ENCODE measurements around the gene SKIC8.

The SKIC8 gene

DNA sequence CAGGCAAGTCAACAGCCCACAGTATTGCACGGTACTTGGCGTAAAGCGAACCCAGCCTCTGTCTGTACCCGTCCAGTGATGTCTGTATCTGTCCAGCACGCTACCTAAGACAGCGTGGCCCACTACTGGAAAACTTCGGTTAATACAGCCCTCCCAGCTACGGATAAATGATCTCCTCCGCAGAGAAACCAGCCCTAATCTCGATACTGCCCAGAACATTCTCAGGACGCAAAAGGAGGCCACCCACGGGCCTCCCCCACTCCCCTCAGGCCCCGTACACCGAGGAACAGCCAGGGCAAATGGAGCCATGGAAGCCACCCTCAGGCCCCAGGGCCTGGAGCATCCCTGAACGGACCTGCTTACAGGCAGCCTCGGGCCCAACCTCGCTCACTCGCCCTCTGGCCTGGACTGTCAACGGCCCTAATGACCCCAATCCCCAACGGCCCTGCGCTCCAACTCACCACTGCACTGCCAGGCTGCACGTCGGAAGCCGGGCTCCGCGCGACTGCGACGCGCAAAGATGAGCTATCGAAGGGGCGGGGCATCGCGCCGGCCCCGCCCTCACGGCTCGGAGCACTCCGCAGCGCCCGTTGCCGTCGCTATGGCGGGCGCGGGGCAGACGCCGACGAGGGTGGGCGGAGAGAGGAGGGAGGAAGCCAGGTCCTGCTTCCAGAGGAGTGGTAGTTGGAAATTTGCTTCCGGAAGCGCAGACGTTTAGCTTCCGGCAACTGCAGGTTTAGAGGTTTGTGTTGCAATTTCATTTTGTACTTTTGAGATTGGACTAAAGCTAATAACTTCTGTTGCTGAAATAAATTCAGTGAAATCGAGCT, at the start of gene SKIC8:
SKIC8 (minus strand) TSS at position 509 of the 830 bp plus-strand sequence. CDS start 3,923 bp downstream, outside the sequence.
- DNase-seq = peak; percentile 93

DNA sequence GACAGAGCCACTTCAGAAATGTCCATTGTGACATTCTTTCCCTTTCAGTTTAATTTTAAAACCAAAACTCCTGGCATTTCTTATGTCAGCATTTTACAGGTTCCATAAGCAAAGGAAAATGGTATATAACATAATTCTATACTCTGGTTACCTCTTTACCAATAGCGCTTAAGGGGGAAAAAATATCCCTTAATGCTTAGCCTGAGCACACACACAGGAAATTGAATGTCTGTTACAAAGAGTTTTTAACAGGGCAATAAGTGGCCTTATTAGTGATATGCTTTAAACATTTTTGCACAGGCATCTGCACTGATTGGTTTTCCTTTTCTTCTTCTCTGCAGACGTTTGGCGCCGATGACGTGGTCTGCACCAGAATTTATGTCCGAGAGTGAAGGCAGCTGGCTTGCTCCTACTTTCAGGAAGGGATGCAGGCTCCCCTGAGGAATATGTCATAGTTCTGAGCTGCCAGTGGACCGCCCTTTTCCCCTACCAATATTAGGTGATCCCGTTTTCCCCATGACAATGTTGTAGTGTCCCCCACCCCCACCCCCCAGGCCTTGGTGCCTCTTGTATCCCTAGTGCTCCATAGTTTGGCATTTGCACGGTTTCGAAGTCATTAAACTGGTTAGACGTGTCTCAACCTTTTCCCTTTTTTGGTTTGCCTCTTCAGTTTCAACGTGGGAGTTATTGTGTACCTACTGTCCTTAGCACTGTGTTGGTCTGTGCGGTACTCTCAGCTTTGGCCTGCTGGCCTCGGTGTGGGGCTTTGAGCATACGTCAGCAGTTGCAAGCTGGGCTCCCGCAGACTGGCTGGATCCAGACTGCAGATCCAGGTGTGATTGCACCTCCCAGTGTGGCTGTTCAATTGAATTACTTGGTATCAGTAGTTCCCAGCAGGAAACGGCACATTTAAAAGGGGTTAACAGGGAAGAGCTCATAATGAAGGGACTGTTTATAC, 48.5 kb upstream of the SKIC8 start:
- no peak for DNase-seq

DNA sequence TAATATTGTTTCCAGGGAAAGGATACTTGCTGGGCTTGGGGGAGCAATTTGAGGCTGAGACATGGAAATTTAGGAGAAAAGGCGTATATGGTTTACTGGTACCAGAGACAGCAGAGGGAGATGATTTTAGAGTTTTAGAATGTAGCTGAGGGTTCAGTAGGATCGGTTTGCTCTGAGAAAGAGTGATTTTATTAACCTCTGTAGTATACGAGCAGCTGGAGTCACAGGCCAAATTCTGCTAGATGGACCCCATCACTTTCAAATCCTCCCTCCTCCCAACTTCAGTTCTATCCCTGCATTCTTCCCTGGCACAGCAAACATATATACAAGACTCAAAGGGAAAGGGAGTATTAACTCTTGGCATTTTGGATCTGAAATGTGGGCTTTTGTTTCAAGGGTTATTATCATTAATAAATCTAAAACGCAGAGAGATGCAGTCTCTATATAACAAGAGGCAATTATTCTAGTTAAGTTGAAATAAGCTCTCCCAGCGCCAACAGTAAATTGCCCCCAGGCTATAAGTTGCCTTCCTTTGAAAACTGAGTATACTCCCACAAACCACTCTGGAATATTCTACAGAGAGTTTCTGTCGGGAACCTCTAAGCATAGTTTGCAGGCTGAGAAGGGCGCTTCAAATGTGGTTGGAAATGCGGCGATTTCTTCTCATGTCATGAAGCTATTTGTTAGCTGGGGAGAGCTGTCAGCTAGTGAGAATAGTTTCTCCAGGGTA, 46.2 kb upstream of the SKIC8 start:
- DNase-seq = no peak

DNA sequence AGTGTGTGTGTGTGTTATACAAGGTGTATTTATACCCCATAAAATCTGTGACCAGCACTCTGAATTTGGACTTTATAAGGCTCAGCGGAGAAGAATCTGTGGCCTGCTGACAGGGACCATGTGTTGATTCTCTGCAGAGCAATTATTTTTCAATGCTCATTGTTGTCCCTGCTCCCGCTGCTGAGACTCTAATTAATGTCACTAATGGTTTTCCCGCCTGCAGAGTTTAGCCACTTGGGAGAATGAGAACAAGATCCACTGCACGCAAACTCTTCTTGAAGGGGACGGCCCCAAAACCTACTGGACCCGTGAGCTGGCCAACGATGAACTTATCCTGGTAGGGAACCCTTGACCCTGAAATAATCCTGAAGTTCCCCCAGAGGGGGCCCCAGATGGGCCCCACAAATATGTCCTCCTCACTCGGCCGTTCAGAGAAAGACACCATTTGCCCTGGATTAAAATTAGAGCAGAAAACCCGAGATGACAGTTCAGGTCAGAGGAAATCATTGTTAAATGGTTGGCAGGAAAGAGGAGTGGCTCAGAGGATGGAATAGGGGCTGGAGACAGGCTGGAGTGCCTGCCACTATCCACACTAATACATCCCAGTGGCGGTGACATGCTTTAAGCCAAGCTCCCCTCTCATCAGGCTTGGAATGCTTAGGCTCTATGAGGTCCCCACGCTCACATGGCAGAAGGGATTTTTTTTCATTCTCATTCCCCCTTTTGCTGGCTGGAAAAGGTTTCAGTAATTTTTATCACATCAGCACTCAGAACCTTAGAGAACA, 44.1 kb upstream of the SKIC8 start:
- DNase-seq = no peak

DNA sequence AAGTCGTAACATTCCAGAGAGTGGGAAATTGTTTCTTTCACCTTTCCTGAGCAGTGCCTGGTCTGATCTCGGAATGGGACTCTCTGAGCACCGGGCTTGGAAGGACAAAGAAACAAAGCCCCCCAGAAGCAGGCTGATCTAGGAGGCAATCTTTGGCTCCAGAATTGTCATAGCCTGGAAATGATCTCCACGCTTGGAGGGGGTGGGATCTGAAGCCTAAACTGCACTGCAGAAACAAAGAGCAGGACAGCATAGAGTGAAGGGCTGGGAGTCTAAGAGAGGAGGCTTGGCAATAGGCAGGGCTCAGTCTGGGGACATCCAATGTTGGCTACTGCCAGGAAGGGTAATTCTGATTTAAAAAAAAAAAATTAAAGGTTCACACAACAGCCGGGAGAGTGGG, 42.6 kb upstream of the SKIC8 start:
- DNase-seq = no peak

DNA sequence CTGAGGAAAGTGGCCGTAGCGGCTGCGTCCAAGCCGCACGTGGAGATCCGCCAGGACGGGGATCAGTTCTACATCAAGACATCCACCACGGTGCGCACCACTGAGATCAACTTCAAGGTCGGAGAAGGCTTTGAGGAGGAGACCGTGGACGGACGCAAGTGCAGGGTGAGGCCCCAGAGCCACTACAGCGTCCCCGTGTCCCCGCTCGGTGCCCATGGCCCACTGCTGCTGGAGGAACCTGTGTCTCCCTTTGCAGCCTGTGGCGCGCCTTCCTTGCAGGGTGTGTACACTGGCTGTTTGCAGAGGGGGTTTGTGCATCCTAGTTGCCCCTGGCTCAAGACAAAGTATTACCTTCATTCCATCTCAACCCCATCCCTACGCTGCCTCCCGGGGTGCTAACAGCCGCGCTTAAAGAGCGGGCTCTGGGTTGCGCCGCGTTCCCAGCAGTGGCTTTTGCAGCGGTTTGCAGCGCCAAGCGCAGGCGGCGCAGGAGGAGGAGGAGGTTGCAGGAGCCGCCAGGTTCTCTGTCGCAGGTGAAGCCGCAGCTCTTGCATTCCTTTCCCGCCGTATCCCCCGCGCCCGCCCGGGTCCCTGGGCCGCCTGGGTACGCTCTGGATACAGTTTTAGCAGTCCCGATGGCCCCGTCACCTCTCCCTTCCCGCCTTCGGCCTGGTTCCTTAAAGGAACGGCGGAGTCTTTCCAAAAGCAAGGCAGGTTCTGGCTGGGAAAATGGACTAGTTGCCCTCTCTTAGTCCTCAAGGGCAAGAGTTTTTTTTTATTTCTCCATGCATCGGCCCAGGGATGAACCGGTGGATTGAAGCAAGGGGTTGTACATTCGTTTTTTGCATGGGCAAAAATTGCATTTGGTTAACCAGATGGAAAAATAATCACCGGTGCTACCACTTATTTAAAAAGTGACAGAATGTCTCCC, 41.9 kb upstream of the SKIC8 start:
- DNase-seq = no peak

DNA sequence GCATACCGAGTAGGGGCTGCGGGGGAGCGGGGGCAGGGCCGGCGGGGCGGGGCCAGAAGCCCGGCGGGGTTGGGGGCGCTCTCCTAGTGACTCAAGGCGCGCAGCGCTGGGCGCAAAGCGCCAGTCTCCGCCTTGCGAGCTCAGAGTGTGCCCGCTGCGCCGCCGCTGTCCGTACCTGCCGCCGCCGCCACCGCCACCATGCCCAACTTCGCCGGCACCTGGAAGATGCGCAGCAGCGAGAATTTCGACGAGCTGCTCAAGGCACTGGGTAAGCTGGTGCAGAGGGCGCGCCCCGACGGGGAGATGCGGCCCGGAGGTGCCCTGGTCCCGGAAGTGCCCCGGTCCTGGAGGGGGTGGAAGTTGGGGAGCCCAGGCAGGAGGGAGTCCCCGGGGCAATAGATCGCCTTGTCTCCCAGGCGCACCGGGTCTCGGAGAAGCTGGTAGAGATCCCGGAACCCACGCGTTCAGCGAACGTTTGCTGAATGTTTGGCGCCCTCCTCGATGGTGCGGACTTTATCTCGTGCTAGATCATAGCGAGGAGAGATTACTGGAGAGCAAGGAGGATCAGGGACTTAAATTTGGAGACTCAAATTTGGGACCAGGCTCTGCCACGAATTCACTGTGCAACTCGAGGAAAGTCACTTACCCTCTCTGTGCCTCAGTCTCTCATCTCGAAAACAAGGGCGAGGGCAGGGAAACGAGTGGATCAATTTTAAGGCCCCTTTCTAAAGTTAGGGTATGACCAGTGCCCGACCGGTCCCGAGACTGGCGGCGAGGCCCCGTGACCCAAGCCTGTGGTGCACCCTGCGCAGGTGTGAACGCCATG, 41.0 kb upstream of the SKIC8 start, which contains the start of gene CRABP1:
CRABP1 (plus strand) TSS at position 123 of the 826 bp plus-strand sequence; CDS start at position 199, 76 bp downstream.
- DNase-seq = no peak

DNA sequence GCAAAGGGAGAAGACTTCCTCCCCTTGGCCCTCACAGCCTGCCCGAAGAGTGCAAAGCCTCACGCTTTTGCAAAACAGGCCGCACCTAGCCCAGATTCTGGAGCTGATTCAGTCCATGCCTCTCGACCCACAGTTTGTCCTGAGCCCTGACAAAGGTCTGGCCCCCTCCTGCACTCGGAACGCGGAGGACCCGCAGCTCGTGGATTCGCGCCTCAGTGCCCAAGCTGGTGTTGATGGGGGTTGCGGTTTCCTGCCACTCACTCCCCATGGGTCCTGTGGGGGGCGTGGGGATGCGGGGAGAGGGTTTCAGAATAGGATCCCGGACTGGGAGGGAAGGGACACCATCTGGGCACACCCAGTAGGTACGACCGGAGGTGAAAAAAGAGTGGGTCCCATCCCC, 40.1 kb upstream of the SKIC8 start:
- no peak for DNase-seq

DNA sequence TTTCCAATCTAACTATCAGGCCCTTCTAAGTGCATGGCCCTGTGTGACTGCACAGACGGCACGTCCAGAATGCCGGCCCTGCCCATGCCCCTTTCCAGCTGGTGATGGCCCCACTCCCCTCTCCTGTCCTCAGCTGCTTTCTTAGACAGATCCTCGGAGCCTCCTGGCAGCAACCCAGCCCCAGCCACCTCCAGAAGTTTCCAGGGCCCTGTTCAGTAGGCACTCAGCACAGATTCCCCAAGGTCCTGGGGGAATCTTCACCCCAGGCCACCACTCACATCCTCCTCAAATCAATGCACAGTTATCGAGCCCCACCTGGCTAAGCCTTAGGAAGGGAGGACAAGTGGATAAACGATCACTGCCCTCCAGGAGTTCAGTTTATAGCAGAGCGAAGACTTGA, 39.4 kb upstream of the SKIC8 start:
- DNase-seq = no peak

DNA sequence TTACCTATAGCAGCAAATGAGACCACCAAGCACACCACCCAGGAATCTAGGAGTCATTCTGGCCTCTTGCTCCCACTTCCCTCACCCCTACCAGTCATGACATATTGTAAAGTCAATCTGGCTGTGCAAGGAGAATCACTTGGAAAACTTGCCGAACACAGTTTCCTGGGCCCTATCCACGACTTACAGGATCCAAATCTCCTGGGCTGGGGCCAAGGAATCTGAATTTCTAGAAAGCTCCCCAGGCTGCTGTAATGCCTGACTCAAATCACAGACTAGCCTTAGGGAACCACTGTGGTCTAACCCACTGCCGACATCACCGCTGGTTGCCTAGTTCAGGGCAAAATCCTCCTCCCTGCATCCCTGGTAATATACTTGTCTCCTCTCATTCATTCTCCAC, 36.6 kb upstream of the SKIC8 start:
- no peak for DNase-seq

DNA sequence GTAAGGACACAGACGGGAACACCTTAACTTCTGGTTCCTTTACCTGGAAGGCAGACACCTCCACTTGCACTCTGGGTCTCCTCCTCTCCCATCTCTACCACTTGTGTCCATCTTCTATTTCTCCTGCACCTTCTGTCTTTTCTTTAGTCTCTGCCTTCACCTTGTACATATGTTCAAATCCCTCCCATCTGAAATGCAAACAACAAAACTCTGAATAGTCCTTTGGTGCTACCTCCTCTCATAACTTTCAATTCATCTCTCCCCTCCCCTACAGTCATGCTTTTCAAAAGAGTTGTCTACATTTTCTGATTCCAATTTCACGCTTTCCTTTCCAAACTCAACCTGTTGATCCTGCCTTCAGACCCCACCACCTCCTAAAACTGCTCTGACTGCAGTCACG, 35.4 kb upstream of the SKIC8 start:
- no peak for DNase-seq

DNA sequence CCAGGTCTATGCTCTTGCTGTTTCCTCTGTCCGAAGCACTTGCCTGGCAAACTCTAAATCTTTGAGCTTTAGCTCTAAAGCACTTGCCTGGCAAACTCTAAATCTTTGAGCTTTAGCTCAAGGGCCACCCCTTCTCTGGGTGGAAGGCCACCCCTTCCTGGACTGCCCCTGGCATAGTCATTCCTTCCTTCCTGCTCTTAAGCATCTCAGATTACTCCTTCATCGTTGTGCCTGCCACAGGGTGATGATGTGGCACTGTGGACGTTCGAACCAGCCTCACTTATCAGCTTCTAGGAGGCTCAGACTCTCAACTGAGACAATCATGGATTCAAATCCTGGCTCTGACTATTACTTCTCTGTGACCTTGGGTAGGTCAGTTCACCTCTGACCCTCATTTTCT, 30.2 kb upstream of the SKIC8 start:
- no peak for DNase-seq

DNA sequence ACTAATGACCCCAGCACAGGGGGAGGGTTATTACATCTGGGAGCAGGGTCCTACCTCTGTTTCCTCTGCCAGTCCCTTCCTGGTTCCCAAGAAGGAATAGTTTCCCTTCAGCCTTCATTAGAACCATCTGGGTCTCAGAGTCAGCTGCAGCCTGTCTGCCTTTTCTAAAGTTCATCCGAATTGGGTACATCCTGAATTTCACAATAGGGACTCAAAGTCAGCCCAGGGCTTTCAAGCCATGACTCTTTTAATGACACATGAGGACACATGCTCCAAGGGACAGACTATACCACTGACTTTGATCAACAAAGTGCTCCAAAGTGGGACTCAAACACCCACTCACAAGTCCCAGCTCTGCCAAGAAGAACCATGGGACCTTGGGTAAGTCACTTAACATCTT, 28.1 kb upstream of the SKIC8 start:
- no peak for DNase-seq

DNA sequence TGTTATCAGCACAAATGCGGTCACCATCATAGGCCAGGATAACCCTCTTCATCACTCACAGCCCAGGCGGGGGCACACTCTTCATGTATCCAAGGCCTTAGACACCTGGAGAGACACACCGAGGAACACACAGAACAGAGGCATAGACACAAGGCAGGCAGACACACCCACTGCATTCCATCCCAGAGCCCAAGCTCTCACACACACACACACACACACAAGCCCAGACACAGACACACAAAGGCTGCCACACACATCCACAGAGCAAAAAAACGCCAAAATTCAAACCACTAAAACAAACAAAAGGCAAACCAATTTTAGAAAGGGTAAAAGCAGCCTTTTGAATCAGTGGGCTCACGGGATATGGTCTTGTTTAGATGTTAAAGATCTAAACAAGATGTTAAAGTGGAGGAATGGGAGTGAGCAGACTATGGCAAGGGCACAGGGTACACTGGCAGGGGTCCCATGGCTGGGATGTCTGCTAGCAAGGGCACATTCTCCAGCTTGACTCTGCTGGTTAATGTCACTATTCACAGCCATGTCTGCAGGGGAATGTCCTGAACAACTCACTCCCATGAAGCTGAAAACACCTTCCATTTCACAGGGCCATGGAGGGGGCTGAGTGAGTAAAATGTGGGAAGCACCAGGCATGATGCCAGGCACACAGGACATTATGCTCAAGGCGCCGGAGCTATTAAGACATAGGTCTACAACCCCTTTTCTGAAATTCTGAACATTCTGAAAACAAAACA, 25.9 kb upstream of the SKIC8 start:
- no peak for DNase-seq

DNA sequence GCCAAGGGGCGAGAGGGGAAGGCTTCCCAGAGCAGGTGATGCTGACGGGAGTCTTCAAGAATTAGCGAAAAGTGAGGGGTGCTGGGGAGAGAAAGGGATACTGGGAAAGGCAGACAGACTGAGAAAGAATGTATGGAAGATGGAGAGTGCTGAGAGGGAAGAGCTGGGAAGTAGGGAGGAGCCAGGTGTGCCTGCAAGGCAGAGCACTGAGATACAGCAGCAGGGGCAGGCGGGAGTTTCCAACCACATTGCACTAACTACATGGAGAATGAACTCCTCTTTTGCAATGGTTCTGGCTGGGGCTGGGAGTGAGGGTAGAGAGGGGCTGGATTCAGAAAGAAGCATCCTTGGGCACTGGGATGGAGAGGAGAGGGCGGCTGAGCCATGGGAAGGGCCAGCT, 24.7 kb upstream of the SKIC8 start:
- DNase-seq = no peak

DNA sequence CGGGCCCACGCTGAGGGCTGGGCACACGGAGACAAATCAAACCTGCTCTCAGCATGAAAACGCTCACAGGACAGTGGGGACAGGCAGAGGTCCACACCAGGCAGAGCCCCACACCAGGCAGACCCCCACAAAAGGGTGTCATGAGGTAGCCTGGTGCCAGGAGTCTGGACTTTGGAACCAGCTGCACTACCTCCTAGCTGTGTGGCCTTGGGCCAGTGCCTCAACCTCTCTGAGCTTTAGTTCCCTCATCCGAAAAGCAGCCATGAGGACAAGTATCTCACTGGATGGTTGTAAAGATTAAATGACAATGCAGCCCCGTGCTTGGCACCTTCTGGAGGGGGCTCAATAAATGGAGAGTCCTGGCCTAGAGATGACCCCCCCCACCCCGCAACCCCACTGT, 24.3 kb upstream of the SKIC8 start:
- no peak for DNase-seq

DNA sequence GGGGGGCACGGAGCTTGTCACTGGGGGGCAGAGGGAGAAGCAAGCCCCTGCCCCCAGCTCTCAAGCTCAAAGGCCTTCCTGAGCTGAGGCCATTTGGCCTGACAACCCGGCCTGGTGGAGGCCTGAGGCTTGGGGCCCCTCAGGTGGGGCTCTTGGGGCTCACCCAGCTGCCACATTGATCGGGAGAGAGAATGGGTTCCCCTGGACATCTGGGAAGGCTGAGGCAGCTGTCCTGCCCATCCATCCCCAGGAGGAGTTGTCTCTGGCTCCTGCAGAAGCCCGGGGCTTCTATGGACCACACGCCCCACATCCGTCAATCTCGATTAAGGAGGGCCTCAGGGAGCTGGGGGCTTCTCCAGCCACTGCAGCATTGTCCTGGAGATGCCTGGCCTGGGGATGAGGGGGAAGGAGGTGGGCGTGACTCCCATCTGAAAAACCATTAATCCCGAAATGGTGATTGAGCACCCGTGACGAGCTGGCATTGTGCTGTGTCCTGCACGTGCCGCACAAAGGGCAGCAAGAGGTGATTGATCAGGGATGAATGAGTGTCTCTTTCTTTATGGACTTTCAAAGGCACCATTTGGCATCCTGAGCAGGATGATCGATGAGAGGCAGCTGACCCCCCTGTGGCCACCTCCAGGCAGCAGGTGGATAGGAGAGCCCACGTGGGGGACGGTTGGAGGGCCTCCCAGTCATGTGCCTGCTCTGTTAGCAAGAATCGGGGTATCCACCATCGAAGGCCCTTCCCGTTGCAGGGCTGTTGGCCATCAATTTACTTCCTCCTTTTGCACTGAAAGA, 23.5 kb upstream of the SKIC8 start:
- no peak for DNase-seq

DNA sequence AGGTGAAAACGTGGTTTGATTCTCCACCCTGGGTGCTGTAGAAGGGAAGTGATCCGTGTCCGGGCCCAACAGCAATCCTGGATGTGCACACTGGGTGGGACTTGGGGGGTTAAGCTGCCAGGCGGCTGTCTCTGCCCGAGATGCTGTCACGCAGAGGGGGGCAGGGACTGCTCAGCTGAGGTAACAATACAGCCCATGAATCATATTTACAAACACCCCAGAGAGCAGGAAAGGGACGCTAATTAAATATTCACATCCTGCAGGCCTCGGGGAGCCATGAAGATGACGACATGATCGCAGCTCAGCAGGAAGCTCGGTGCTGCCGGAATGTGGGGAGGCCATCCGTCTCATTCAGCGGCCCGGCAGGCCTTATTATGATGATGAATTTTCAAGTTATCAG, 22.8 kb upstream of the SKIC8 start:
- no peak for DNase-seq

DNA sequence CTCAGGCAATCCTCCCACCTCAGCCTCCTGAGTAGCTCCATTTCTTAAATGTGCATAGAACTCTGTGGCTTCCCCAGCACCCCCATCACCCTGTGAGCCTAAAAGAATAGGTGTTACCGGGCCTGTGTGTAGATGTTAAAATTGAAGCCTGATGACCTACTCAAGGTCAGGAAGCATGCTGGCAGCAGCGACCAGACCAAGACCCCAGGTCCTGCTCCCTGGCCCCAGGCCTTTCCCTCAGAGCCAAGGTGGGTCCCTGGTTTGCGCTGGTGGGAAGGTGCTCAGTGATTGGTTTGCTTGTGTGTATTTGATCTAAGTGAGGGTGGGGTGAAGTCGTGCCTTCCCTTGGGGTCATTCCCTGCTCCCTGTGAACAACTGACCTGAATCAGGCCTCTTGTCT, 22.4 kb upstream of the SKIC8 start:
- DNase-seq = no peak

All from CD4-positive, alpha-beta T cell treated with Interleukin-17A for 4 hours (primary cell).